ENCODE measurements around the gene FXYD1.

FXYD1 gene

DNA sequence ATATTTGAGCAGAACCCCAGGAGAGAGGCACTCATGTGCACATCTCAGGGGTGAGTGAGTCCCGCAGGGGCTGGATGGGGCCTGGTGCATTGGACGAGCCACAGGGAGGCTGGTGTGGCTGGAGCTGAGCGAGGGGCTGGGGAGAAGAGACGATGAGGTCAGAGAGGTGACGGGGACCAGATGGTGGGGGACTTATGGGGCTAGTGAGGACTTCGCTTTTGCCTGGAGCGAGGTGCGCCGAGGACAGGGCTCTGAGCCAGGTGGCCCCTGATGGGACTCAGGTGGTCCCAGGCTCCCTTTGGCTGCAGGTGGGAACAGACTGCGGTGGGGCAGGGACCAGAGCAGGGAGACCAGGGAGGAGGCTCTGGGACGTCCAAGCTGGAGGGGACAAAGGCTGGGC lies 29.9 kb upstream of the FXYD1 start:
- no peak for DNase-seq

DNA sequence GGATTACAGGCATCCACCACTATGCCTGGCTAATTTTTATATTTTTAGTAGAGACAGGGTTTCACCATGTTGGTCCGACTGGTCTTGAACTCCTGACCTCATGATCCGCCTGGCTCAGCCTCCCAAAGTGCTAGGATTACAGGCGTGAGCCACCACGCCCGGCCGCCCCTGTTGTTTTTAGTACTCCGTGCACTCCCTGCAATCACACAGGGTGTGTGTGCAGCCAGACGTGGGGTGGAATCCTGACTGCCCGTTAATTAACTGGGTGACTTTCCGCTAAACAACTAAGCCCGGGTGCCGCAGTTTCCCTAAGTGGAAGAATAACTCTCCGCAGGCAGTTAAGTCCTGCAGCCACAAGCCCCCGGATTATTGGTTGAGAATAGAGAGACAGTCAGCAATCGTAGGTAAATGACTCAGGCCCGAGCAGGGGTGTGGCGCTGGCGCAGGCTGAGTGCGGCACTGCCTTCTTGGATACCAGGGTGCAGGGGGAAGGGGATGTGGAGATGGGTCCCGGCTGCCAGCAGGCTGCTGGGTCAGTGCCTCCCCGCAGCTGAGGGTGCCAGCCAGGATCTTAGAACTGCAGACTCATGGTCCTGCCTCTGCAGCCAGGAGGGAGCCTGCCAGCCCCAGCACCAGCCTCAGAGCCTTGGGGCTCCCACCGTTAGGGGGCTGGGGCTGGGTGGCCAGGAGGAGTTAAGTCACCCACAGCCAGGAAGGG lies 29.1 kb upstream of the FXYD1 start:
- no peak for DNase-seq

DNA sequence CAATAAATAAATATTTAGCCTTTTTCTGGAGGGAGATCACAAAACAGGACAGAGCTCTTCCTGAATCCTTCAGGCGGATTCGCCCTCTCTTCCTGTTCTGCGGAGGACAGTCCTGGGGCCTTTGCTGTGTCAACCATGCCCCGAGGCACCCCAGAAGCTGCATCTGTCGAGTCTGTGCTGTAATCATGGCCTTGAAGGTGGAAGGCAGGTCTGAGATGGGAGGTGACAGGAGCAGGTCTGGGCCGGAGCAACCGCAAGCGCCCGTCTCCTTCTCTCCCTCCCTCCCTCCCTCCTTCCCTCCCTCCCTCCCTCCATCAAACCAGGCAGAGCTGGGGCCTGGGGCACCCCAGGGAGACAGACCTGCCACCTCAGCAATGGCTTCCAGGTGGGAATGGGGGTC lies 27.6 kb upstream of the FXYD1 start:
- DNase-seq, result no peak

DNA sequence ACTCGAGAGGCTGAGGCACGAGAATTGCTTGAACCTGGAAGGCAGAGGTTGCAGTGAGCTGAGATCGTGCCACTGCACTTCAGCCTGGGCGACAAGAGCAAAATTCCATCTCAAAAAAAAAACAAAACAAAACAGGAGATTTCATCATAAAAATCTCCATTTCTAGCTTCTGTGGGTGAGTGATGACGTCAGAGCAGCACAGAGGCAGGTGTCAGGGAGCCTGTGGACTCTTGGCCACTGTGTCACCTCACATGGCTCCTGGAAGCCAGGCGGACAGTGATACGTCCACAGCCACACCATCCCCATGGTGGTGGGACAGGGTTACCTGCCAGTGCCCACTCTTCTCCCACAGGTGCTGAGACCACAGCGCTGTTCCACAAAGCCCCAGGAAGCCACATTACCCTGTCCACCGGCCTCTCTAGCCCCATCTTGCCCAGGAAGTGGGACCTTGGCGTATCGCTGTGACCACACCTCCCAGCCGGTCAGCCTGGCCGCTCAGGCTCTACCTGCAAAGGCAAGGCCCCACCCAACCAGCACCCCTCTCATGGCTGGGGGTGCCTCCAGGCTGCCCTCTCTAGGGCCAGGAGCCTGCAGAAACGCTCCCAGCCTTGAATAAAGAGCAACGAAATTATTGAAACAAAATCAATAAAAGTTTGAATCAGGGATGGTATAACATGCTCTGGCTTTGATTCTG lies 25.5 kb upstream of the FXYD1 start:
- no peak for DNase-seq

DNA sequence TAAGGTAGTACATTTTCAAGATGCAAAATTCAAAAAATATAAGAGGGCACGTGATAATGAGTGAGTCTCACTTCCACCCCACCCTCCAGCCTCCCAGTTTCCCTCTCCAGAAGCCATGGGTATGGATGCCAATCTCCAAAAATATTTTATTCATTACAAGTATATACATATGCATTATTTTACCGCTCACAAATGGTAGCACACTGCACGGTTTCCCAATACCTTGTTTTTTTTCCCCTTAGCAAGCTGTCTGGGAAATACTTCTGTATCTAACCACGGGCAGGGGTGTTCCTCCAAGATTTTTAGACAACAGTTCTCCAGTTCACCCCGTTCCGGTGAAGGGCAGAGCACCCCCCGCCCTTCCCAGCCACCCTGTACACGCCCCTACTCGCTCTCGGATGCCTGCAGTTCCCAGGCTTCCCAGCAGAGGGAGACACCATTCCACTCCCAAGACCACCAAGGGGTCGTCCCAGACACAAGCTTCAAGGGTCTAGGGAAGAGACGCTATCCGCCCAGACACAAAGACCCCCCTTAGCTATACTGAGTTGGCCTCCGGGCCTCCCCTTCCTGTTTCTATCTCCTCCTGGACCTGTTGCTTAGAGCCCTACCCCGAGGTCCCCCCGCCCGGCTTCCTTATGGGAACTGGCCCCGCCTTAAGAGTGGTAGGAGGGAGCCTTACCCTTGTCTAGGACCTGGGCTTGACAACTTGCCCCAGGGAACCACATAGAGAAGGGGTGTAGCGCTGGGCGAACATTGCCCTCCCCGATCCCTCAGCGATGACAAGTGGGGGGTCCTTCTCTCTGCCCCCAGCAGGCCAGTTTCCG lies 24.1 kb upstream of the FXYD1 start:
- peak; percentile 66 for DNase-seq

DNA sequence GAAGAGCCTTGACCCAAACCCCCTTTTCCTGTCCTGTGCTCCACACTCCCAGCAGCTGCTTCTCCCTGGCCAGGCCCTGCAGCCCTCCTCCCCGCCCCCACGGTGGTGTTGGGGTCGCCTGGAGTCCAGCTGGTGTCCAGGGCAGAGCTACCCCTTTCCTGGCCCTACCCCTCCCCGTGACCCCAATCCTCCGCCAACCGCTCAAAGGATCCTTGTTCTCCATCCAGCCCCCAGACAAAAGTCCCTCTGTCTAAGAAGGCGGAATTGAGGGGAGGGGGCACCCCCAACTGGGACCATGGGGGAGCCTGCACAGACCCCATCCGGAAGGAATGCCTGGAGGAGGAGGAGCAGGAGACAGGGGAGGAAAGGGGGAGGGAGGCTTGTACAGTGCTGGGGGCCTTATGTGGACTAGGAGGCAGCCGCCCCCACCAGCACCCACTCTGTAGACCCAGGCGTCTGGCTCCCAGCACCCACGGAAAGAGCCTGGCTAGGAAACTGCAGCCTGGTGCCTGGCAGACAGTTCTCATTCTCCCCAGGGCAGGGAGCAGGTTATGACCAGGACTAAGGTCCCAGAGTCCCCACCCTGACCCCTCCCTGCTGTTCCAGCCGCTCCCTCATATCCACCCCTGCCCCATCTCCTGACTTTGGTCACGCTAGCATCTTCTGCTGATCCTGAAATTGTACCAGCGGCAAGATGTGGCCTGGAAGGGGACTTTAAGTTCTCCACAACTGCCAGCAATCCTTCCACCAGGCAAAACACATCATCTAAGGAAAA lies 23.3 kb upstream of the FXYD1 start, which contains the start of gene FXYD3:
Gene FXYD3, plus strand, starts transcription at position 647 of the 775 bp plus-strand sequence. CDS start 3,554 bp downstream, outside the sequence.
- no peak for DNase-seq

DNA sequence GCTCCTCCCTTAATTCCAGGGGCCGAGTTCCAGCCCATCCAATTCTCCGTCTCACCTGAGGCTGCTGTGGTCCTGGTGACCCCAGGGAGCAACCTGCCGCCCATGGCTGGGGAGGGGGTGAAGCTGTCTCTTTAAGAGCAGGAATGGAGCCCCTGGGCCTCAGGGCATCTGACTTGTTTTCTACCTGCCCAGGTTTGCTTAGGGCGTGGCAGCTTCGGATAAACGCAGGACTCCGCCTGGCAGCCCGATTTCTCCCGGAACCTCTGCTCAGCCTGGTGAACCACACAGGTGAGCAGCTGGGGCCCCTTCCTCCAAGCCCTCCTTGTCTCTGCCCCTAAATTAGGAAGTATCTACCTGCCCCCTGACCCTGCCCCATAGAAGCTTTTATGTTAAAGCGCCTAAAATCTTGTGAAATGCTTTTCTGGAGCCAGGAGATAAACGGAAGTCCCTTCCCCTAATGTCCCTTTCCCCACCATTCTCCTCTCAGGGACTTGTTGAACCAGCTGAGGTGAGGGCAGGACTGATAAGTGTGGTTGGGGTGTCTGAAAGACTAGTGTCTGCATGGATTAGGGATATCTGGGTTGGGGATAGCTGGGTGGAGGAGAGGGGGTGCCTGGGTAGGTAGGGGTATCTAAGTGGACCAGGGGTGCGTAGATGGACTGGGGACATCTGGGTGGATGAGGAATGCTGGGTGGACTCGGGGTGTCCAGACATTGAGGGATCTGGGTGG lies 22.4 kb upstream of the FXYD1 start:
- DNase-seq, result no peak

DNA sequence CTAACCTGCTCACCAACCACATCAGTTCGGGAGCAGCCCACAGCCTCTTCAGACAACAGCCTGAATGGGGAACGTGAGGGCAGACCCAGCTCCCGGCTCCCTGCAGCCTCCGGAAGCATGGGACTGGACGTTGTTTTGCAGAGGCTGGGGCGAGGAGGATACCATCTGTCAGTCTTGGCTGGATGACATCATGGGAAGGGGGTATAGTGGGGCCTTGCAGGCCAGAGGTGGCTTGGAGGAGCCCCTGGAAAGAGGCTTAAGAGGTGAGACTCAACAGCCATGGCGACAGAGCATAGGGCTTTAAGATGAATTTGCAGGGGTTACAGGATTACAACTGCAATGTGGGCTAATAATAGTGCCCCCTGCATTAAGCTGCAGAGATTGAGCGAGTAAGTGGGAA lies 21.5 kb upstream of the FXYD1 start:
- peak; percentile 74 for DNase-seq

DNA sequence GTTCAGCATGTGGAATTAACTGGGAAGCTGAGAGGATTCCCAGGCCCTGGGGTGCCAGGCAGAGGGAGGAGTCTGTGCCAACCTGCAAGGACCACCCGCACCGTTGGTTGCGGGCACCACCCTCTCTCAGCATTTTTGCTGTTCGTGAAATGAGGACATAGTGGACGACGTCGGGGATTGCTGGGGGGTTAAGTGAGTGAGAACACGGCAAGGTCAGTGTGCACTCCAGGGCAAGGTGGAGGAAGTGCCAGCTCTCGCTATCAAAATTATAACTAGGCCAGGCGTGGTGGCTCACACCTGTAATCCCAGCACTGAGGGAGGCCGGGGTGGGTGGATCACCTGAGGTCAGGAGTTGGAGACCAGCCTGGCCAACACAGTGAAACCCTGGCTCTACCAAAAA lies 20.8 kb upstream of the FXYD1 start:
- no peak for DNase-seq

DNA sequence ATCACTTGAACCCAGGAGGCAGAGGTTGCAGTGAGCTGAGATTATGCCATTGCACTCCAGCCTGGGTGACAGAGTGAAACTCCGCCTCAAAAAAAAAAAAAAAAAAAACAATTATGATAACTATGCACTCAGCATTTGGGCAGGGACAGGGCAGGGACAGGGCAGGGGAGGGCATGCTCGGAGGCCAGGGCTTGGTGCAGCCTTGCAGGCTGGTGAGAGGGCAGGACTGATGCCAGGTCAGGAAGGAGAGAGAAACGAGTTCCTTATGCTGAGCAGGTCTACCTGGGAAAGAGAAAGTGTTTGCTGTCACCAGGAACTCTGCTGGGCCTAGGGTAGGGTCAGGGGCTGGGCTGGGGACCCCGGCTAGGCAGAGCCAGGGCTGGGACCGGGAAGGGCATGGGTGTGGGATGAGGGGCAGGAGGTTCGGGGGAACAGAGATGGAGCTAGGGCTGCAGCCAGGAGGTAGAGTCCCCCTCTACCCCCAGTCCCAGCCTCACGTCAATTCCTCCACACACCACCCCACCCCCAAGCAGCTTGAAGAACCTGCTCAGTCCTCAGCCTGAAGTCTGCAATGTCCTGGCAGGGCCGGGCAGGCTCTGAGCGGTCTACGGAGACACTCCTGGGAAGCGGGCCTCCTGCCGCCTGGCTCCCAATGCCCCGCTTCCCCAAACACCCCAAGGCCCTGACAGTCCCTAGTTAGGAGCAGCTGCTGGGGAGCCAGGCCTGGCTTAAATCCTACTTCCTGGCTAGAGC lies 20.2 kb upstream of the FXYD1 start:
- DNase-seq, result no peak

DNA sequence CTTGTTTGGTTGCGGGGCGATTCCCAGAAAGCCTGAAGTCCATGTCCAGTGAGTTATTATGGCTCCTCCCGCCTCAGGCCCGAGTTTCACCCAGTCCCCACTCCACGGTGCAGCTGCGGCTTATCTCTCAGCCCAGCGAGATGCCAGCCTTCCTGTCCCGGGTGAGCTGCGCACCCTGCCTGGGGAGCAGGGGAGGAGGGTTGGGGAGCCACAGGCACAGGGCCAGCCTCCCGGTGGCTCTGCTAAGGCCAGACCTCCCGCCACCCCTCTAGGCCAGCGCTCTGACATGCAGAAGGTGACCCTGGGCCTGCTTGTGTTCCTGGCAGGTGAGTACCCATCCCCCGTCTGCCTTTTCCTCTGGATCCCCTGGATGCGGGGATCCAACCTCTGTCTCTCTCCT lies 19.5 kb upstream of the FXYD1 start:
- DNase-seq, result no peak

DNA sequence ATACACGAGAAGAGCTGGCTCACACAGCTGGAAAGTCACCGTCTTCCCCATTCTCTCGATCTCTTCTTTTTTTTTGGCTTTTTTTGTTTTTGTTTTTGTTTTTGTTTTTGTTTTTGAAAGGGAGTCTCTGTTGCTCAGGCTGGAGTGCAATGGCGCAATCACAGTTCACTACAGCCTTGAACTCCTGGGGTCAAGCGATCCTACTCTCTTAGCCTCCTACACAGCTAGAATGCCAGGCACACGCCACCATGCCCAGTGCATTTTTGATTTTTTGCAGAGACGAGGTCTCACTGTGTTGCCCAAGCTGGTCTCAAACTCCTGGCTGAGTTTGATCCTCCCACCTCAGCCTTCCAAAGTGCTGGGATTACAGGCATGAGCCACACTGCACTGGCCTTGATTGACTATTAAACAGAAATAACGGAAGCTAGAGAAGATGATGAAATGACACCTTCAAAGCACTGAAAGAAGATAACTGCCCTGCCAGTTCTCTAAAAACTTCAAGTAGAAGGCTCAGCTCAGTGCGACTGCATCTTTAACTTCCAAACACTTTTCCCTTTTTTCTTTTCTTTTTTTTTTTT lies 19.0 kb upstream of the FXYD1 start:
- DNase-seq, result no peak

DNA sequence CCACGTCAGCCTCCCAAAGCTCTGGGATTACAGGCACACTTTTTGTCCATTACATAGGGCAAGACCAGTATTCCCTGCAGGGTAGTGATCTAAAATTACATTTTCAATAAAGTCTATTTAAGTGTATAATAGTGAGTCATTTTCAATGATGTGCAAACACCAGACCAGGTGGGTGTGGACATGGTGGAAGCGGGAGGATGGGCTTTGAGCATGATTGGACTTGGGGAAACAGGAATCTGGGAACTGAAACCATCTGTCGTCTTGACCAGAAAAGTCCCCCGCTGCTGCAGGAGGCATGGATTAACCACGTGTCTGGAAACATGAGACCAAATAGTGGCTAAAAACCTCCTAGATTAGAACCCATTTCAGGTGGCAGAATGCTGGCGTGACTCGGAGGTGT lies 18.1 kb upstream of the FXYD1 start:
- DNase-seq, result peak; percentile 36

DNA sequence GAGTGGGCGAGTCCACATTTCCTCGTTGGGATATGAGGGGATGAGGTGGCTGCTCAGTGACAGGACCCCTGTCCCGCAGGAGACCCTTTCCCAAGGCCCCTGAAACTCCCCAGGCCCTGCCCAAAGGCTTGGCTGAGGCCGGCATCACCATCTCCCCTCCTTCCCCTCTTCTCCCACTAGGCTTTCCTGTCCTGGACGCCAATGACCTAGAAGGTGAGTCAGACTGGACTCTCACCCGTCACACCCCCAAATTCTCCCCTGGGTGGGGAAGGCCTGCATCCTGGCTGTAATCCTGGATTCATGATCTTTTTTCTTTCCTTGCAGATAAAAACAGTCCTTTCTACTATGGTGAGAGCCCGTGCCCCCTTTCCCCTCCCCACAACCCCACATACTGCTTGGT lies 17.7 kb upstream of the FXYD1 start:
- DNase-seq, result no peak

DNA sequence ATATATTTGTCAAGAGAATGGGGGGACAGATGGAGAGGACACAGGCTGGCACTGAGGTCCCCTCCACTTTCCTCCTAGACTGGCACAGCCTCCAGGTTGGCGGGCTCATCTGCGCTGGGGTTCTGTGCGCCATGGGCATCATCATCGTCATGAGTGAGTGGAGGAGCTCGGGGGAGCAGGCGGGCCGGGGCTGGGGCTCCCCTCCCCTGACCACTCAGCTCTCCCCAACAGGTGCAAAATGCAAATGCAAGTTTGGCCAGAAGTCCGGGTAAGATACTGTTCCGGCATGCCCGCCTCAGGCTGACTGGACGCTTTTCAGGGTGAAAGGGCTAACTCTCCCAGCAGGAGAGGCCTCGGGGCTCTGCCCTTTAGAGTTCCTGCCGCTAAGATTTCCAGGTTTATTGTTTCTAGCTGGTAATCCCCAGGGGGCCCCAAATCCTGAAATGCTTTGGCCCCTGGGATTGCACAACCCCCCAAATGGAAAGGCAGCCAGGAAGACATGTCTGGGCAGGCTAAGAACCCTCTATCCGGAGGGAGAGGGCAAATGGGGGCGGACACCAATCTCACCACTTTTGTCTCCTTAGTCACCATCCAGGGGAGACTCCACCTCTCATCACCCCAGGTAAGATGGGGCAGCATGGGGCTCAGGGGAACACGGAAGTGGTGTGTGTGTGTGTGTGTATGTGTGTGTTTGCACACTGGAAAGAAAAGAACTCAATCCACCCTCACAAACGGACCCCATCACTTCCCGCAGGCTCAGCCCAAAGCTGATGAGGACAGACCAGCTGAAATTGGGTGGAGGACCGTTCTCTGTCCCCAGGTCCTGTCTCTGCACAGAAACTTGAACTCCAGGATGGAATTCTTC lies 15.7 kb upstream of the FXYD1 start:
- DNase-seq, result no peak

DNA sequence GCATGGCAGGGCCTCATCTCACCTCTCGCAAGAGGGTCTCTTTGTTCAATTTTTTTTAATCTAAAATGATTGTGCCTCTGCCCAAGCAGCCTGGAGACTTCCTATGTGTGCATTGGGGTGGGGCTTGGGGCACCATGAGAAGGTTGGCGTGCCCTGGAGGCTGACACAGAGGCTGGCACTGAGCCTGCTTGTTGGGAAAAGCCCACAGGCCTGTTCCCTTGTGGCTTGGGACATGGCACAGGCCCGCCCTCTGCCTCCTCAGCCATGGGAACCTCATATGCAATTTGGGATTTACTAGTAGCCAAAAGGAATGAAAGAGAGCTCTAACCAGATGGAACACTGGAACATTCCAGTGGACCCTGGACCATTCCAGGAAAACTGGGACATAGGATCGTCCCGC lies 15.1 kb upstream of the FXYD1 start:
- DNase-seq, result peak; percentile 39

DNA sequence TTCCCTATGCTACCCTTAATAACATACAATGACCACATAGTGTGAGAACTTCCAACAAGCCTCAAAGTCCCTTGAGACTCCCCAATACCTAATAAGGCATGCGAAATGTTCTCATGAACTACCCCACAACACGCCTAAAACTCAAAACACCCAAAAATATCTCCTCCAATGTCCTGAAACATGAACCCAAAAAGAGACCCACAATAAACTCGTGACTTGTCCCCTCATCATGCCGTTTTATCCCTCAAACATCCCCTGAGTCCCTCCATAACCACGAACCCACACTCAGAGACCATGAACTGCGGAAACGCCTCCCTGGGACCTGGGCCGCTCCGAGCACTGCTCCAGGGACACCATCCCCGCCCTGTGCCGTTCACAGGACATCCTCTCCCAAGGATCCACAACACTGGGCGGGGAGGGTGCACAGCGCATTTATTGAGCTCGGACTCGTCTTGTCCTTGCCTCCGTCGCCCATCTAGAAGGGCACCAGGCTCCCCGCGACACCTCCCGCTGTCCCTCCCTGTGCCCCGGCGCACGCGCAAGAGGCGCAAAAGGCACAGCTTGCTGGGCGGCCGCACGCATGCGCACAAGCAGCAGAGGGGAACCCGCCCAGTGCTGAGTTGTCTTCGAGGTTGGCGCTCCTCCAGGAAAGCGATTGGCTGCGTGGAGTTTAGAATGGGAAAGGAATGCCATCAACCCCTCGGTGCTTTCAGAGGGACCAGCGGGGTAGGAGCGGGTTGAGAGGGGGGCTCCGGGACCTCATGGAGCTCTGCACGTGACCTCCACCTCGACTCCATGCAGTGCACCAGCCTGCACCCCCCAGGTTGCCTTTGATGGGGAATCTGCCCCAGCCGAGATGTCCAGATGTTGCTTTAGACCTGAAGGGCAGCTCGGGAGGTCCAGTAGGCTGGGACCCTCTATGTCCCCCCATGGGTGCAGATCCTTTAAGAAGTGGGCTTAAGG lies 14.2 kb upstream of the FXYD1 start:
- DNase-seq, result peak; percentile 90

DNA sequence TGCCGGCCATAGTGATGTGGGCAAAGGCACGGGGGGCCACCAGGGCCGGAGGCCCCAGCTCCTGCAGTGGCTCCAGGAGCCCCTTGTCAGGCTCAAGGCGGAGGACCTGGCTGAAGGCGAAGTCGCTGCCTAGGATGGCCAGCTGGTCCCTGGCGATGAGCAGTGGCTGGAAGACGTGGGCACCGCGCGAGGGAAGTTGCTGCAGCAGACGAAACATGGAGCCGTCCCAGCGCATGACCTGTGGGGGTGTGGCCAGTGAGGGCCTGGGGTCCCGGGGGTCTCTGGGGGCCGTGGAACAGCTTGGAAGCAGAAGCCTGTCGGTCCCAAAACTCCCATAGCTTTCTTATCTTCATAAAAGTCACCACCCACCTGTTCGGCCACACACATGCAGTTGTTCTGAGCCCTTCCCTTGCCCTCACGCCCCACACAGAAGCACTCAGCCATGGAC lies 13.3 kb upstream of the FXYD1 start:
- DNase-seq, result no peak

Data from NCI-H1694 treated with DMSO at 0.1 percent for 48 hours (cell line).